Neutrophil (primary cell): Measurements from ENCODE around the gene ZSWIM8.
"Not testable (repeated sequence)": the region's sequence is repeated elsewhere in the genome, so short reads cannot be mapped to it uniquely, and the experiment has no call there.

Experiments used
- H3K27ac ChIP-seq: fragments of 200-600 bp; sonication (generic); 2 replicates; pipeline ENCODE4 v1.5.1; 2016; ENCODE audit warnings: mild to moderate bottlenecking, moderate library complexity
- H3K27me3 ChIP-seq: fragments of 200-600 bp; sonication (generic); 2 replicates; pipeline ENCODE4 v1.6.0; 2016; ENCODE audit warnings: mild to moderate bottlenecking
- H3K36me3 ChIP-seq: fragments of 200-600 bp; sonication (generic); 2 replicates; pipeline ENCODE4 v1.5.1; 2017
- H3K4me1 ChIP-seq, 2 experiments: fragments of 200-600 bp in 1 of 2; sonication (generic) in 1 of 2; 1 replicate in 1 of 2; 2 replicates in 1 of 2; pipeline versions ENCODE4 v1.5.1 to v1.6.1; 2013 to 2016; ENCODE audit warnings: low read depth in 1 of 2, low read length in 1 of 2, mild to moderate bottlenecking in 1 of 2, moderate library complexity in 1 of 2; ENCODE audit not compliant: control insufficient read depth in 1 of 2, insufficient read depth in 1 of 2
- H3K4me3 ChIP-seq, 2 experiments: fragments of 200-600 bp in 1 of 2; sonication (generic) in 1 of 2; 1 replicate in 1 of 2; 2 replicates in 1 of 2; pipeline ENCODE4 v1.5.1; 2013 to 2016; ENCODE audit warnings: low read depth in 1 of 2, low read length in 1 of 2, mild to moderate bottlenecking in 1 of 2, moderate library complexity in 1 of 2
- H3K9me3 ChIP-seq: fragments of 200-600 bp; sonication (generic); 2 replicates; pipeline ENCODE4 v1.5.1; 2016
- TF ChIP-seq, protein P1 (sequence below): fragments of 200-600 bp; sonication (generic); IDR thresholded peaks from 2 replicates; pipeline ENCODE4 v1.5.1; 2016; ENCODE audit warnings: antibody characterized with exemption

Gene ZSWIM8, protein sequence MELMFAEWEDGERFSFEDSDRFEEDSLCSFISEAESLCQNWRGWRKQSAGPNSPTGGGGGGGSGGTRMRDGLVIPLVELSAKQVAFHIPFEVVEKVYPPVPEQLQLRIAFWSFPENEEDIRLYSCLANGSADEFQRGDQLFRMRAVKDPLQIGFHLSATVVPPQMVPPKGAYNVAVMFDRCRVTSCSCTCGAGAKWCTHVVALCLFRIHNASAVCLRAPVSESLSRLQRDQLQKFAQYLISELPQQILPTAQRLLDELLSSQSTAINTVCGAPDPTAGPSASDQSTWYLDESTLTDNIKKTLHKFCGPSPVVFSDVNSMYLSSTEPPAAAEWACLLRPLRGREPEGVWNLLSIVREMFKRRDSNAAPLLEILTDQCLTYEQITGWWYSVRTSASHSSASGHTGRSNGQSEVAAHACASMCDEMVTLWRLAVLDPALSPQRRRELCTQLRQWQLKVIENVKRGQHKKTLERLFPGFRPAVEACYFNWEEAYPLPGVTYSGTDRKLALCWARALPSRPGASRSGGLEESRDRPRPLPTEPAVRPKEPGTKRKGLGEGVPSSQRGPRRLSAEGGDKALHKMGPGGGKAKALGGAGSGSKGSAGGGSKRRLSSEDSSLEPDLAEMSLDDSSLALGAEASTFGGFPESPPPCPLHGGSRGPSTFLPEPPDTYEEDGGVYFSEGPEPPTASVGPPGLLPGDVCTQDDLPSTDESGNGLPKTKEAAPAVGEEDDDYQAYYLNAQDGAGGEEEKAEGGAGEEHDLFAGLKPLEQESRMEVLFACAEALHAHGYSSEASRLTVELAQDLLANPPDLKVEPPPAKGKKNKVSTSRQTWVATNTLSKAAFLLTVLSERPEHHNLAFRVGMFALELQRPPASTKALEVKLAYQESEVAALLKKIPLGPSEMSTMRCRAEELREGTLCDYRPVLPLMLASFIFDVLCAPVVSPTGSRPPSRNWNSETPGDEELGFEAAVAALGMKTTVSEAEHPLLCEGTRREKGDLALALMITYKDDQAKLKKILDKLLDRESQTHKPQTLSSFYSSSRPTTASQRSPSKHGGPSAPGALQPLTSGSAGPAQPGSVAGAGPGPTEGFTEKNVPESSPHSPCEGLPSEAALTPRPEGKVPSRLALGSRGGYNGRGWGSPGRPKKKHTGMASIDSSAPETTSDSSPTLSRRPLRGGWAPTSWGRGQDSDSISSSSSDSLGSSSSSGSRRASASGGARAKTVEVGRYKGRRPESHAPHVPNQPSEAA (N-terminal part only)

DNA sequence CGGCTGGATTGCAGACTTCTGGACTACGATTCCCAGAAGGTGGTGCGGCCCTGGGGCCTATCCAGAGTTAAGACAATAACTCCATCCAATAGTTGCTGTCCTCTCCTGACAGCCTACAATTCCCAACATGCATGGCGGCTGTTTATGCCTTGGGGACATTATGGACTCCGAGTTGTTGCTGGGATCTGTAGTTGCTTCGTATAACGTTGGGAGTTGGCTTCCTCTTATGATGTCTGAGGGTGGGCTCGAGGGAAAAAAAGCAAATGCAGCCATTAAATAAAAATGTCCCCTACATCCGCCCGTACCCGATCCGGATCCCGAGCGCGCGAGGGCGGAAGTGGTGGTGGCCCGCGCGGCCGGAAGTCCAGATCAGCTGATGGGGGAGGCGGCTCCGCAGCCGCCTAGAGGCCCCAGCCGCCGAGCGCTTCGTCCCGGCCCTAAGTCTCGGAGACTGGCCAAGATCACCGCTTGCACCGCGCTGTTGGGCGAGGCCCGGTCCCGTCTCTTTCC, at the start of gene ZSWIM8:
TSS of gene ZSWIM8 (plus strand) at position 396 of the 510 bp plus-strand sequence. CDS start 273 bp downstream, outside the sequence.
- Histone ChIP-seq H3K27ac (peak within 1 kb of the TSS; percentile 98), H3K27me3 (no peaks in the 10 kb centered on the region), H3K4me1 (peaks cover 42 to 46% of the 10 kb centered on the region in 2 experiments), H3K36me3 (peaks cover 21% of the 10 kb centered on the region), H3K9me3 (no peaks in the 10 kb centered on the region), H3K4me3 (peak within 1 kb of the TSS; percentile 90 to 97)
- TF ChIP-seq, protein P1, sequence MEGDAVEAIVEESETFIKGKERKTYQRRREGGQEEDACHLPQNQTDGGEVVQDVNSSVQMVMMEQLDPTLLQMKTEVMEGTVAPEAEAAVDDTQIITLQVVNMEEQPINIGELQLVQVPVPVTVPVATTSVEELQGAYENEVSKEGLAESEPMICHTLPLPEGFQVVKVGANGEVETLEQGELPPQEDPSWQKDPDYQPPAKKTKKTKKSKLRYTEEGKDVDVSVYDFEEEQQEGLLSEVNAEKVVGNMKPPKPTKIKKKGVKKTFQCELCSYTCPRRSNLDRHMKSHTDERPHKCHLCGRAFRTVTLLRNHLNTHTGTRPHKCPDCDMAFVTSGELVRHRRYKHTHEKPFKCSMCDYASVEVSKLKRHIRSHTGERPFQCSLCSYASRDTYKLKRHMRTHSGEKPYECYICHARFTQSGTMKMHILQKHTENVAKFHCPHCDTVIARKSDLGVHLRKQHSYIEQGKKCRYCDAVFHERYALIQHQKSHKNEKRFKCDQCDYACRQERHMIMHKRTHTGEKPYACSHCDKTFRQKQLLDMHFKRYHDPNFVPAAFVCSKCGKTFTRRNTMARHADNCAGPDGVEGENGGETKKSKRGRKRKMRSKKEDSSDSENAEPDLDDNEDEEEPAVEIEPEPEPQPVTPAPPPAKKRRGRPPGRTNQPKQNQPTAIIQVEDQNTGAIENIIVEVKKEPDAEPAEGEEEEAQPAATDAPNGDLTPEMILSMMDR, result peak; percentile 60

DNA sequence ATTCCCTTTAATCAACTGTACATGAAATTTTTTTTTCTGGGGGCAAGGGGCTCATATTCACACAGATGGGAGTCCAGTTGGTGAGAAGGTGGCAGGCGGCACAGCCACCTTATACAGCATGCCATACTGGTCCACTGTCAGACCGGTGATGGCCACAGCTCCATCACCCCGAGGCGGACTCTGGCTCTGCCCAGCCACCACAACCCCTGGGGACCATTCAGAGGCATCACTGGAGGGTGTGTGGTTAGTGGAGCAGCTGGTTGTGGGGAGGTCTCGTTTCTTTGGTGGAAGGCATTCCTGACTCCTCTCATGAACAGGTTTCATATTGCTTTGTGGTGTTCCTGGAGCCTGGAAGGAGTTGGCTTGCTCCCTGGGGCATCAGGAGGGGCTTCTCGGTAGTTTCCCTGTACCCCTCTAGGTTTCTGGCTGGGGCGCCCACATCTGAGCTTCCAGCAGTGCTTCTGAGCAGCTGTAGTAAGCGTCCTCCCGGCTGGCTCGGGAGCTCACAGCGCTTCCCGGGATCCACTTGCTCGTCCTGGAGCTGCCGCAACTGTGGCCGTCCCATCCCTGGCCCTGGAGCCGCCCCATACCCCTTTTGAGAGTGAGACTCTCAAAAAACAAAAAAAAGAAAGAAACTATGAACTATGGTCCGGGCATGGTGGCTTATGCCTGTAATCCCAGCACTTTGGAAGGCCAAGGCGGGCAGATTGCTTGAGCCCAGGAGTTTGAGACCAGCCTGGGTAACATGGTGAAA, 44.7 kb upstream of the ZSWIM8 start:
- not testable (repeated sequence) for H3K4me3 ChIP-seq, H3K9me3 ChIP-seq, H3K36me3 ChIP-seq, H3K27me3 ChIP-seq, H3K27ac ChIP-seq
- peaks cover 16% of the 10 kb centered on the region in 2 experiments for H3K4me1 ChIP-seq

DNA sequence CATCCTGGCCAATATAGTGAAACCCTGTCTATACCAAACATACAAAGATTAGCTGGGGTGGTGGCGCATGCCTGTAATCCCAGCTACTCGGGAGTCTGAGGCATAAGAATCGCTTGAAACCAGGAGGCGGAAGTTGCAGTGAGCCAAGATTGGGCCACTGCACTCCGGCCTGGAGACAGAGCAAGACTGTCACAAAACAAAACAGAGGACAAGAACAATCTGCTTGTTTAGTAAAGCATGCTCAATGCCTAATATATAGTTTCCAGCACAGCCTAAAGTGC, 43.0 kb upstream of the ZSWIM8 start:
- Histone ChIP-seq H3K4me1 (peaks cover 16% of the 10 kb centered on the region in 2 experiments), H3K36me3 (peaks cover 10% of the 10 kb centered on the region), H3K27me3 (no peaks in the 10 kb centered on the region), H3K27ac (no peak overlapping the region), H3K4me3 (no peak overlapping the region), H3K9me3 (no peaks in the 10 kb centered on the region)
- TF ChIP-seq, protein P1, result no peak

DNA sequence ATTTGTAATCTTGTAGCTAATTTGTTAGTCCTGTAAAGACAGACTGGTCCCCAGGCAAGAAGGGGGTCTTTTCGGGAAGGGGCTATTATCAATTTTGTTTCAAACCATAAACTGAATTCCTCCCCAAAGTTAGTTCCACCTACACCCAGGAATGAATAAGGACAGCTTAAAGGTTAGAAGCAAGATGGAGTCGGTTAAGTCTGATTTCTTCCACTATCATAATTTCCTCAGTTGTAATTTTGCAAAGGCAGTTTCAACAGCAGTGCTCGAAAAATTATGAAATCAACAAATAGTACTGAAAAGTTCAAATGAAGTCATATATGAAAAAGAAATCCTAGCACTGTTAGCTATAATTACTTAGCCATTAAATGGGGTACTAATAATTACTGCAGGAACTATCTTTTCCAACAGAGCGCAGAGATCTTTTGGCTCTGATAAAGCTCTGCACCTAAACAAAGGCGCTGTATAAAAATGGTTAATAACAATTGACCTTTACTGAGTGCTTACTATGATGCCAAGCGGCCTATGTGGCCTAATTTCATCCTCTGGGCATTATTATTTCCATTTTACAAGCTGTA, 42.0 kb upstream of the ZSWIM8 start:
- Histone ChIP-seq H3K9me3 (no peaks in the 10 kb centered on the region), H3K27ac (peak overlapping the region; percentile 87), H3K36me3 (peaks cover 21% of the 10 kb centered on the region), H3K27me3 (no peaks in the 10 kb centered on the region), H3K4me3 (peak overlapping the region; percentile 78 to 94), H3K4me1 (peaks cover 16% of the 10 kb centered on the region in 2 experiments)
- TF ChIP-seq, protein P1, result no peak

DNA sequence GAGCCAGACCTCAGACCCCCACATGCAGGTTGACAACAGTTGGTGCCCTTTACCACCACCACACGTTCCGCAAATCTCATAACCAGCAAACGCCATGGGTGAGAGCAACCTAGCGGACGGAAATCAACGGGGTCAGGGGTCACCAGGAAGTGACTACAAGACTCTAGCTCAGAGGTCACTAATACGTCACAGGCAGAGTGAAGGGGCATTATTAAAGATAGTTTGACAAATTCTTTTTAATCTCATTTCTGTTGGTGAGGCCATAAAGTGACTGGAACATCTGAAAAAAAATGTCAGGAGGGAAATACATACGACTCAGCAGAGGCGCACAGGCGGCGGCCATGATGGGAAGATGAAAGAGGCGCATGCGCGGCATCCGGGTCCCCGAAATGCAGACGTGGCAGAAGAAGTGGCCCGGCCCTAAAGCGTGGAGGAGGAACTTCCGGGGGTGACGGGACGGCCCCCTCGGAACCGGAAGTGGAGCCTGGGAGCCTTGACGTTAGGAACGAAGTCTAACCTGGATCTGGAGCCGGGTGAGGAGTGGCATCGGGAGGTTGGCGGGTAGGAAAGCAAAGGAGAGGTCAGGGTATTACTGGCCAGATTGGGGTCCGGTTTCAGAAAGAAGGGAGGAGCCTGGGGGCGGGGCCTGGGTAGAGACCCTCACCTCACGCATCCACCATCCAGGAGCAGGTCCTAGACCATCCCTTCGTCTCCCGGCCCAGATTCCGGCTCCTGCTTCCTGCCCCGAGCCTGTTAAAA, 41.3 kb upstream of the ZSWIM8 start, which contains the start of gene SEC24C:
TSS of gene SEC24C (plus strand) at position 468 of the 759 bp plus-strand sequence. CDS start 2,461 bp downstream, outside the sequence.
- peaks cover 16% of the 10 kb centered on the region in 2 experiments for H3K4me1 ChIP-seq
- peak within 1 kb of the TSS; percentile 78 to 94 for H3K4me3 ChIP-seq
- H3K9me3 ChIP-seq, result no peaks in the 10 kb centered on the region
- H3K27me3 ChIP-seq, result no peaks in the 10 kb centered on the region
- TF ChIP-seq, protein P1, result peak; percentile 32
- H3K36me3 ChIP-seq, result peaks cover 27% of the 10 kb centered on the region
- peak within 1 kb of the TSS; percentile 87 for H3K27ac ChIP-seq
